HCT116 (cell line): ENCODE measurements around the gene CYP17A1. TPM values are rescaled to one million over a fixed set of nuclear protein-coding genes. Genes with fewer than 3 reads are reported as not detected.

Experiments
- ATAC-seq: fragments of 200-7000 bp; cut with Tn5 transposase; 2 replicates; pipeline ENCODE4 v1.9.1; 2020; ENCODE audit warnings: mild to moderate bottlenecking, moderate library complexity
- BruUV-seq: library from RNA; stranded (reverse); fragments of 400-500 nt; replicated peaks from 2 replicates; lab custom pipeline; 2021; lab: Mats Ljungman, UMichigan
- CTCF ChIA-PET: fragments of 300-600 bp; sonication (Branson Sonifier 250); formaldehyde crosslinking; loops from one replicate; lab custom pipeline; 2021; ENCODE audit warnings: antibody characterized with exemption; lab: Charles Lee
- POLR2A ChIA-PET: fragments of 300-600, 350-600 bp; sonication (Branson Sonifier 250); formaldehyde crosslinking; loops from one replicate; lab custom pipeline; 2021; ENCODE audit warnings: antibody characterized with exemption; lab: Charles Lee
- RAD21 ChIA-PET, 2 experiments: fragments of 300-600 bp; sonication (Branson Sonifier 250); formaldehyde crosslinking; loops; one replicate each; lab custom pipeline; 2023; ENCODE audit warnings: low total read pairs in 2 of 2; ENCODE audit not compliant: uncharacterized antibody in 2 of 2, unreplicated experiment in 2 of 2, low non-redundant PET in 1 of 2; lab: Charles Lee
- DNase-seq: peaks from one replicate; pipeline ENCODE4 v3.0.0-alpha.2; 2010; ENCODE audit warnings: low read depth, low spot score
- H2AFZ ChIP-seq: fragments of 200-600 bp; shearing (Covaris generic), sonication (generic); 2 replicates; pipeline ENCODE4 v1.6.1; 2017; ENCODE audit warnings: low read depth, mixed run types, mixed read lengths, antibody characterized with exemption, low read length; ENCODE audit not compliant: poor library complexity, severe bottlenecking
- H3K27ac ChIP-seq: 2 replicates; pipeline ENCODE4 v1.5.1; 2012; ENCODE audit warnings: low read depth, low read length
- H3K27me3 ChIP-seq: fragments of 200-600 bp; sonication (generic); 2 replicates; pipeline ENCODE4 v1.6.1; 2016; ENCODE audit warnings: mixed run types, low read length, mixed read lengths; ENCODE audit not compliant: insufficient read depth
- H3K36me3 ChIP-seq, 2 experiments: fragments of 200-500 bp in 1 of 2; fragments of 200-600 bp in 1 of 2; sonication (Bioruptor generic) in 1 of 2; sonication (generic) in 1 of 2; 2 replicates each; pipeline versions ENCODE4 v1.5.1 to v1.6.1; 2014 to 2016; ENCODE audit warnings: low read length in 2 of 2, inconsistent platforms in 1 of 2, mixed read lengths in 1 of 2, mixed run types in 1 of 2; ENCODE audit not compliant: insufficient read depth in 2 of 2, control insufficient read depth in 1 of 2
- H3K4me1 ChIP-seq, 2 experiments: fragments of 200-600 bp in 1 of 2; sonication (generic) in 1 of 2; 2 replicates each; pipeline versions ENCODE4 v1.5.1 to v1.6.1; 2012 to 2017; ENCODE audit warnings: low read length in 2 of 2, inconsistent platforms in 1 of 2, mild to moderate bottlenecking in 1 of 2, mixed read lengths in 1 of 2, mixed run types in 1 of 2, moderate library complexity in 1 of 2; ENCODE audit not compliant: insufficient read depth in 2 of 2, control insufficient read depth in 1 of 2
- H3K4me2 ChIP-seq: fragments of 200-600 bp; sonication (generic); 2 replicates; pipeline ENCODE4 v1.6.1; 2017; ENCODE audit warnings: mixed run types, low read length, mixed read lengths
- H3K4me3 ChIP-seq, 2 experiments: fragments of 200-600 bp in 1 of 2; sonication (generic) in 1 of 2; replicated peaks in 1 of 2; 2 replicates each; pipeline ENCODE4 v1.5.1; 2011 to 2016; ENCODE audit warnings: low read length in 2 of 2, control low read depth in 1 of 2, low read depth in 1 of 2, mild to moderate bottlenecking in 1 of 2, mixed read lengths in 1 of 2, mixed run types in 1 of 2
- H3K79me2 ChIP-seq: fragments of 200-600 bp; sonication (generic); 2 replicates; pipeline ENCODE4 v1.6.1; 2017; ENCODE audit warnings: mild to moderate bottlenecking, mixed run types, low read length, moderate library complexity, mixed read lengths; ENCODE audit not compliant: insufficient read depth
- H3K9ac ChIP-seq: fragments of 200-600 bp; sonication (generic); 2 replicates; pipeline ENCODE4 v1.6.1; 2016; ENCODE audit warnings: low read length, mixed read lengths
- H3K9me2 ChIP-seq: fragments of 200-600 bp; sonication (generic), shearing (Covaris generic); 2 replicates; pipeline ENCODE4 v1.6.1; 2017; ENCODE audit warnings: mixed run types, mild to moderate bottlenecking, moderate library complexity; ENCODE audit not compliant: insufficient read depth
- H3K9me3 ChIP-seq, 2 experiments: fragments of 200-500 bp in 1 of 2; fragments of 200-600 bp in 1 of 2; sonication (Bioruptor generic) in 1 of 2; sonication (generic) in 1 of 2; 2 replicates each; pipeline ENCODE4 v1.6.1; 2014 to 2017; ENCODE audit warnings: low read length in 2 of 2, mixed read lengths in 2 of 2, inconsistent platforms in 1 of 2, low read depth in 1 of 2, mild to moderate bottlenecking in 1 of 2, mixed run types in 1 of 2, moderate library complexity in 1 of 2; ENCODE audit not compliant: control insufficient read depth in 1 of 2, insufficient read depth in 1 of 2
- H4K20me1 ChIP-seq: fragments of 200-600 bp; sonication (generic), shearing (Covaris generic); 2 replicates; pipeline ENCODE4 v1.6.1; 2017; ENCODE audit warnings: mixed run types, mild to moderate bottlenecking, moderate library complexity; ENCODE audit not compliant: insufficient read depth
- CEBPB ChIP-seq: IDR thresholded peaks from 2 replicates; pipeline ENCODE4 v1.6.1; 2012; ENCODE audit warnings: low read depth
- CTCF ChIP-seq, 3 experiments: fragments of 200-600 bp in 1 of 3; sonication (generic) in 1 of 3; IDR thresholded peaks in 2 of 3; conservative IDR thresholded peaks in 1 of 3; 2 replicates each; pipeline ENCODE4 v1.5.1; 2012 to 2017; ENCODE audit warnings: low read depth in 2 of 3, low read length in 2 of 3, antibody characterized with exemption in 1 of 3, borderline replicate concordance in 1 of 3, control low read depth in 1 of 3, mild to moderate bottlenecking in 1 of 3, mixed read lengths in 1 of 3, mixed run types in 1 of 3, moderate library complexity in 1 of 3; ENCODE audit not compliant: insufficient read depth in 1 of 3
- ELF1 ChIP-seq: IDR thresholded peaks from 2 replicates; pipeline ENCODE4 v1.6.1; 2012; ENCODE audit warnings: low read depth, borderline replicate concordance
- EZH2 ChIP-seq: fragments of 200-600 bp; sonication (generic); IDR thresholded peaks from 2 replicates; pipeline ENCODE4 v1.6.1; 2017; ENCODE audit warnings: antibody characterized with exemption, mixed run types
- FOSL1 ChIP-seq: IDR thresholded peaks from 2 replicates; pipeline ENCODE4 v1.6.1; 2012; ENCODE audit warnings: low read depth
- POLR2A ChIP-seq: IDR thresholded peaks from 2 replicates; pipeline ENCODE4 v1.7.0; 2011; ENCODE audit warnings: borderline replicate concordance; ENCODE audit not compliant: insufficient read depth, insufficient read length; ENCODE audit errors: extremely low read depth
- POLR2AphosphoS5 ChIP-seq: IDR thresholded peaks from 2 replicates; pipeline ENCODE4 v1.6.1; 2011; ENCODE audit warnings: mild to moderate bottlenecking, low read depth, low read length, moderate library complexity
- REST ChIP-seq: IDR thresholded peaks from 2 replicates; pipeline ENCODE4 v1.6.1; 2012; ENCODE audit warnings: low read depth
- SIN3A ChIP-seq: IDR thresholded peaks from 2 replicates; pipeline ENCODE4 v1.6.1; 2012; ENCODE audit warnings: low read depth
- SP1 ChIP-seq: IDR thresholded peaks from 2 replicates; pipeline ENCODE4 v1.6.1; 2012; ENCODE audit warnings: low read depth
- SRF ChIP-seq: IDR thresholded peaks from 2 replicates; pipeline ENCODE4 v1.6.1; 2012; ENCODE audit warnings: low read depth
- ZBTB33 ChIP-seq: IDR thresholded peaks from 2 replicates; pipeline ENCODE4 v1.6.1; 2011; ENCODE audit warnings: mild to moderate bottlenecking, low read length, moderate library complexity; ENCODE audit not compliant: insufficient replicate concordance; ENCODE audit errors: extremely low read depth
- ZFX ChIP-seq: fragments of 450-650 bp; IDR thresholded peaks from 2 replicates; pipeline ENCODE4 v1.6.1; 2017
- ZNF274 ChIP-seq: fragments of 200-500 bp; sonication (Bioruptor generic); IDR thresholded peaks from 2 replicates; pipeline ENCODE4 v1.6.1; 2014; ENCODE audit warnings: mild to moderate bottlenecking, low read depth, low read length, inconsistent platforms
- intact Hi-C: fragments of 100-400 bp; cut with micrococcal nuclease; formaldehyde crosslinking; loops from 2 replicates; pipeline ENCODE4 v1.10.0; 2022
- total RNA-seq: library from RNA; stranded (reverse); gene quantifications from one replicate; pipeline ENCODE4 v1.2.1, GENCODE V29; 2021; ENCODE audit not compliant: unreplicated experiment

CYP17A1 gene
- total RNA-seq, 1 experiment from 2014 or later: 4.0 TPM

DNA sequence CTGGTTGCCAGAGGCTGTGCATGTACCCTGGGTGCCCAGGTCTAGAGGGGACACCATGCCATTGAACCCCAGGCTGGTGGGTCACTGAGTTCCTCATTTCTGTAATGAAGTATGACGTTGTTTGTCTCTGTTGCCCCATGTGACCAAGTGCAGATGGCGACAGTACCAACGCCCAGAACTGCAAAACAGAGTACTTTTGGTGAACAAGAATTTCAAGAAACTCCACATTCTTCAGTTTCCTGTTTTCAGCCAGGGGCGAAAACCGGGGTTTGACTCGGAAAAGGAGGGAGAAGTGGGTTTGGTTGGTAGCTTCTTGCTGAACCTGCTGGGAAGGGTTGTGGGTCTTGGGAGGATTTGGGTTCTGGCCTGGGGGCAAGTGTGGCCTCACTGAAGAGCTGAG lies 18.2 kb downstream of the CYP17A1 start:
- DNase-seq (no peak), ATAC-seq (no peak)
- H3K4me1 ChIP-seq: no peaks in the 10 kb centered on the region
- H3K27ac ChIP-seq: no peak overlapping the region
- H3K27me3 ChIP-seq: no peaks in the 10 kb centered on the region
- ChIA-PET CTCF (interaction anchor here (0.5 to 0.8 kb wide), 2 partner anchors 83 to 534 kb away, joined by 3 read pairs; no protein-coding TSS in a partner anchor), POLR2A (no interaction called here)
- no peaks in the 10 kb centered on the region for H3K9me3 ChIP-seq
- no peak overlapping the region for H2AFZ ChIP-seq
- intact Hi-C loops: no loop called here
- H3K9me2 ChIP-seq: no peaks in the 10 kb centered on the region
- no peaks in the 10 kb centered on the region for H3K36me3 ChIP-seq
- H3K9ac ChIP-seq: no peak overlapping the region
- no peaks in the 10 kb centered on the region for H3K79me2 ChIP-seq
- H3K4me3 ChIP-seq: no peak overlapping the region
- BruUV-seq: TSS peak; percentile 13
- H3K4me2 ChIP-seq: no peak overlapping the region
- no peaks in the 10 kb centered on the region for H4K20me1 ChIP-seq
- TF ChIP-seq ZBTB33: no peak
- no peak for TF ChIP-seq SP1
- TF ChIP-seq ELF1: no peak
- TF ChIP-seq CTCF (IDR thresholded peaks at IDR 0.05 in 2 of 3, conservative IDR thresholded peaks at IDR 0.05 in 1 of 3; ENCODE audit: borderline replicate concordance in 1 of 3, insufficient read depth in 1 of 3, low read depth in 2 of 3, low read length in 2 of 3): no peak
- no peak for TF ChIP-seq POLR2AphosphoS5
- TF ChIP-seq POLR2A: no peak
- TF ChIP-seq ZFX: no peak
- no peak for TF ChIP-seq REST
- no peak for TF ChIP-seq ZNF274
- TF ChIP-seq SIN3A: no peak
- TF ChIP-seq EZH2: no peak
- no peak for TF ChIP-seq FOSL1
- TF ChIP-seq CEBPB: no peak
- TF ChIP-seq SRF: no peak
- TF ChIP-seq, all 23 proteins: peak for 0
- RAD21 ChIA-PET: no interaction called here
